Muscle layer of duodenum (tissue), 2 donors: ENCODE measurements around the gene NAA50.

Experiments
- H3K27ac ChIP-seq: one replicate; pipeline ENCODE4 v1.7.0; 2013; ENCODE audit warnings: mild to moderate bottlenecking, low read length
- H3K27me3 ChIP-seq: one replicate; pipeline ENCODE4 v1.7.0; 2013; ENCODE audit warnings: low read depth, mild to moderate bottlenecking, control low read depth, low read length
- H3K36me3 ChIP-seq, 2 donors: one replicate each; pipeline ENCODE4 v1.7.0; 2013; ENCODE audit warnings: low read length in 2 of 2, control low read depth in 1 of 2, mild to moderate bottlenecking in 1 of 2; ENCODE audit not compliant: insufficient read depth in 2 of 2, control insufficient read depth in 1 of 2
- H3K4me1 ChIP-seq, 2 donors: one replicate each; pipeline ENCODE4 v1.7.0; 2013; ENCODE audit warnings: low read length in 2 of 2, mild to moderate bottlenecking in 2 of 2, control low read depth in 1 of 2, moderate library complexity in 1 of 2; ENCODE audit not compliant: insufficient read depth in 2 of 2, control insufficient read depth in 1 of 2
- H3K4me3 ChIP-seq, 2 donors: one replicate each; pipeline ENCODE4 v1.7.0; 2013; ENCODE audit warnings: low read length in 2 of 2, low read depth in 1 of 2, mild to moderate bottlenecking in 1 of 2
- H3K9me3 ChIP-seq, 2 donors: one replicate each; pipeline ENCODE4 v1.7.0; 2013; ENCODE audit warnings: low read length in 2 of 2, control low read depth in 1 of 2, mild to moderate bottlenecking in 1 of 2; ENCODE audit not compliant: control insufficient read depth in 1 of 2
- donor health status: healthy.

NAA50 gene

GRCh38 chr3:113745756-113746547 is at the start of gene NAA50:
Gene NAA50, minus strand, starts transcription at chr3:113746249. Its CDS starts 300 bp downstream, at chr3:113745949.
- peak within 1 kb of the TSS; percentile 100 for H3K27ac ChIP-seq
- H3K4me3 ChIP-seq = peak within 1 kb of the TSS; percentile 98 to 99
- no peaks in the 10 kb centered on the region for H3K9me3 ChIP-seq
- H3K36me3 ChIP-seq = peaks cover 0 to 17% of the 10 kb centered on the region in 2 donors
- H3K27me3 ChIP-seq = no peaks in the 10 kb centered on the region
- peaks cover 12 to 52% of the 10 kb centered on the region in 2 donors for H3K4me1 ChIP-seq

DNA sequence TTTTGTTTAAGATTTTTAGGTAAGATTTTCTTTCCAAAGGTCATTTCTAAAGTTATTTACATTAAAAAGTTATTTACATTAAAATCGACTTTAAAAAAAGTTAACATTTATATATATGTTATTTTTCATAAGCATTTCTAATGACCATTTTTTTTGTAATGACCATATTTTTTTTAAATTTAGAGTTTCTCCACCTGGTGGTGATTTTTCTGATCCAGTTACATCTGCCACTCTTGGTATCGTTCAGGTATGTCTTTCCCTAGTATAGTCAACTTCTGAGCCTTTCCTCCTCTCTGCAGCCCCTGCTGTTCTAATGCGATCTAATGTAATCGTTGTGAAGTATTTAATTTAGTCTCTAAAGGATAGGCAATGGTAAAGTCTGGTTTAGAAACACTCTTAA is 49.6 kb upstream of the NAA50 start:
- Histone ChIP-seq H3K4me3 (no peak overlapping the region), H3K36me3 (peaks cover 33 to 36% of the 10 kb centered on the region in 2 donors), H3K27ac (no peak overlapping the region), H3K27me3 (no peaks in the 10 kb centered on the region), H3K4me1 (no peaks in the 10 kb centered on the region), H3K9me3 (no peaks in the 10 kb centered on the region)

DNA sequence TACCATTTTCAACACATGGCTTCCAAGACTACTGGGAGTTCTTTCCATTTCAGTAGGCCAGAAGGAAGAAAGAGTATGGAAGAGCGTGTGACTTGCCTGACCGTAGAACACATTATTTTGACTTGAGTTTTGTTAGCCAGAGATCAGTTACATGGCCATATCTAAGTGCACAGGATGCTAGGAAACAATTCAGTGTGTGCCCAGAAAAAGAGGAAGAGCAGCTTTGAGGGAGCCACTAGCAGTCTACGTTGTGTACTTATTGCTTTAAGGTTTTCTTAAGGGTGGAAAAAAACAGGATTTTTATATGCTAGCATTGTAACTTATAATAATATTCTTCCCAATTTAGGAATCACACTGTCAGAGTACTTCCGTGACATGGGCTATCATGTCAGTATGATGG is 48.5 kb upstream of the NAA50 start:
- Histone ChIP-seq H3K4me3 (no peak overlapping the region), H3K27me3 (no peaks in the 10 kb centered on the region), H3K36me3 (peaks cover 36 to 37% of the 10 kb centered on the region in 2 donors), H3K9me3 (no peaks in the 10 kb centered on the region), H3K27ac (no peak overlapping the region), H3K4me1 (no peaks in the 10 kb centered on the region)

DNA sequence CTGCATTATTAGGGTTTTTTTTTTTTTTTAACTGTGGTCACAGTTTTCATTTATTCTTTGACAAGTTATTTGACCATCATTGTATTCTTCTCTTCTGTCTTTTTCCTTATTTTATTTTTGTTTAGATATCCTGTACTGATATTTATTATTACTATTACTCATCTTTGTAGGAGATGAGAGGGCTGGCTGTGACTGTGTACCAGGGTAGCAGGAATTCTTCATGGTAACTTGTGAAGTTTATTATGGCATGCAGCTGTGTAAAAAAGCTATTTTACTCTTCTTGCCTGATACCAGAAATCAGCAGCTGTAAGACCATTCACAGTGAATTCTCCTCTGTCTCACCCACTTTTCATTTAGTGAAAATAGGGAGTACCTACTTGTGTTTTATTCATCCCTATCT is 45.3 kb upstream of the NAA50 start:
- H3K36me3 ChIP-seq = peaks cover 25 to 48% of the 10 kb centered on the region in 2 donors
- H3K4me3 ChIP-seq = no peak overlapping the region
- no peaks in the 10 kb centered on the region for H3K4me1 ChIP-seq
- H3K27ac ChIP-seq = no peak overlapping the region
- H3K27me3 ChIP-seq = no peaks in the 10 kb centered on the region
- H3K9me3 ChIP-seq = no peaks in the 10 kb centered on the region

- Histone ChIP-seq H3K36me3 (peaks cover 0 to 25% of the 10 kb centered on the region in 2 donors), H3K4me1 (peaks cover 0 to 8% of the 10 kb centered on the region in 2 donors), H3K27ac (no peak overlapping the region), H3K27me3 (no peaks in the 10 kb centered on the region), H3K4me3 (no peak overlapping the region), H3K9me3 (no peaks in the 10 kb centered on the region)
Observed at GRCh38 chr3:113783980-113784379, 37.9 kb upstream of the NAA50 start.

DNA sequence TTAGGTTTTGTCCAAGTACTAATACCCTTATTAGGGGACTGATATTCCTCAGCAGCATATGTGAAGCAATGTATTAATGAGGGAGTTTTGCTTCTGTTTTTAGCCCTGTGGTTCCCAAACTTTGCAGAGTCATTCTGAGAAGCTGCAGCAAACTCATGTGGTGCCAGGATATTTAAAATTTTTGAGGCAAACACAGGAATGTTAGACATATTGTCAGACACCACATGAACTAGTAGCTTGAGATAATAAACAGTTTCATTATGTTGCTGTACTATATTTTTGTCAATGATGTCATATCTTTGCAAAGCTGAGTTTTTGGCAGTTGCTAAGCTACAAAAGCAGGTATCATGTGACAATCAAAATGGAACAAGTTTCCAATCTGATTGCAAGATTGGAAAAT is 37.4 kb upstream of the NAA50 start:
- Histone ChIP-seq H3K4me1 (peaks cover 0 to 8% of the 10 kb centered on the region in 2 donors), H3K36me3 (peaks cover 0 to 22% of the 10 kb centered on the region in 2 donors), H3K27me3 (no peaks in the 10 kb centered on the region), H3K4me3 (no peak overlapping the region), H3K27ac (no peak overlapping the region), H3K9me3 (no peaks in the 10 kb centered on the region)

DNA sequence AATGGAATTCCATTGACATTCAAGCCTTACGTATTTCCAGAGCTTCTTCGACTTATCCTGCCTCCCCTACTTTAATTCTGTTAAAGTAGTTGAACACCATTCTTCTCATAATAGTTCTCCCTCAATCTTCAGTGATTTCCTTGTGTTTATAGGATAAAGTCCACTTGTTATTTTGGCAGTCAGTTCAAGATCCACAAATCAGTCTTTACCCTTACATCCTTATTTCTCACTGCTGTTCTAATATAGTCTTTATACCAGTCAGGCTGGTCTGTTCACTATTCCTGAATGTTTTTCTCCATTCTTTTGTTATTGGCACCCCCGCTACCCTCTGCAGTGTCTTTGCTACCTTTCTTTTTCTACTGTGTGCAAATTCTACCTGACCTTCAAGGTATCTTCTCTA is 30.5 kb upstream of the NAA50 start:
- Histone ChIP-seq H3K36me3 (peaks cover 0 to 4% of the 10 kb centered on the region in 2 donors), H3K4me1 (no peaks in the 10 kb centered on the region), H3K27me3 (no peaks in the 10 kb centered on the region), H3K27ac (no peak overlapping the region), H3K4me3 (no peak overlapping the region), H3K9me3 (no peaks in the 10 kb centered on the region)

- Histone ChIP-seq H3K4me3 (no peak overlapping the region), H3K27ac (no peak overlapping the region), H3K27me3 (no peaks in the 10 kb centered on the region), H3K9me3 (no peaks in the 10 kb centered on the region), H3K36me3 (peaks cover 0 to 4% of the 10 kb centered on the region in 2 donors), H3K4me1 (no peaks in the 10 kb centered on the region)
Observed at GRCh38 chr3:113775516-113775915, 29.5 kb upstream of the NAA50 start.

DNA sequence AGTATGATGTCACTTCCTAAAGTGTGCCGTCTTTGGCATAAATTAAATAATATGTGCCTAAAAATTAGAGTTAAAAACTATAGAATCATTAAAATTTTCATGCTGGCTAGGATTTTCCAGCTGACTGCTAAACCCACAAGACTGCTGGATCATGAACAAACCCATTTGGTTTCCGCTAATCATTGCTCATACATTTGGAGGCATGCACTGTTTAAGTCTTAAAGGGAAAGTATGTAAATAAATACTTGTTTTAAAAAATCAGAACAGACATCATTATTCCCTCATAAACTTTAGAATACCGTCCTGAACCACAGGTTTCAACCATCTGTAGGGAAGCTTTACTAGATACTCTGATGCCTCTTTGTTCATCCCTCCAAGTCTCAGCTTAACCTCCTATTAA is 27.3 kb upstream of the NAA50 start:
- no peak overlapping the region for H3K4me3 ChIP-seq
- H3K27me3 ChIP-seq = no peaks in the 10 kb centered on the region
- H3K27ac ChIP-seq = no peak overlapping the region

GRCh38 chr3:113771993-113772392 is 25.9 kb upstream of the NAA50 start:
- H3K4me3 ChIP-seq = no peak overlapping the region
- H3K9me3 ChIP-seq = no peaks in the 10 kb centered on the region
- H3K27me3 ChIP-seq = no peaks in the 10 kb centered on the region
- H3K4me1 ChIP-seq = no peaks in the 10 kb centered on the region
- no peaks in the 10 kb centered on the region for H3K36me3 ChIP-seq
- H3K27ac ChIP-seq = no peak overlapping the region

More for the DNA sequence above, 27.3 kb upstream of the NAA50 start:
- no peaks in the 10 kb centered on the region for H3K36me3 ChIP-seq
- H3K9me3 ChIP-seq = no peaks in the 10 kb centered on the region
- H3K4me1 ChIP-seq = no peaks in the 10 kb centered on the region

DNA sequence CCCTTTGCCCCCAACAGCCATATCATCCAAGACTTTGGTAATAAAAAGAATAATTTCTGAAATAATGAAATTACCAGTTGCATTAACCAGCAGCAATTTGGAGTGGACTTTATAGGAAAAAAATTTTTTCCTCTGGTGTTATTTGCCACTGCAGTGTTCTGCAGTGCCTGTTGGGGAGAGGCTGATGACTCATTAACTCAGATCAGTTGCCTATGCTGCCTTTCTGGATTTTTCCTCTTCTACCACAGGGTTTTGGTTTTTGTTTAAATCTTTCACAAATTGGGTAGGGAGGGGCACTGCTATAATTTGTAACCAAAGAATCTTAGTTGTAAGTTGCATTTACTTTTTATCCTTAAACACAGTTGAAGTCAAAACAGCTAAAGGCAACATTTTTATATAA is 23.5 kb upstream of the NAA50 start:
- Histone ChIP-seq H3K9me3 (no peaks in the 10 kb centered on the region), H3K27ac (no peak overlapping the region), H3K4me1 (no peaks in the 10 kb centered on the region), H3K36me3 (peaks cover 0 to 4% of the 10 kb centered on the region in 2 donors), H3K4me3 (no peak overlapping the region), H3K27me3 (no peaks in the 10 kb centered on the region)

DNA sequence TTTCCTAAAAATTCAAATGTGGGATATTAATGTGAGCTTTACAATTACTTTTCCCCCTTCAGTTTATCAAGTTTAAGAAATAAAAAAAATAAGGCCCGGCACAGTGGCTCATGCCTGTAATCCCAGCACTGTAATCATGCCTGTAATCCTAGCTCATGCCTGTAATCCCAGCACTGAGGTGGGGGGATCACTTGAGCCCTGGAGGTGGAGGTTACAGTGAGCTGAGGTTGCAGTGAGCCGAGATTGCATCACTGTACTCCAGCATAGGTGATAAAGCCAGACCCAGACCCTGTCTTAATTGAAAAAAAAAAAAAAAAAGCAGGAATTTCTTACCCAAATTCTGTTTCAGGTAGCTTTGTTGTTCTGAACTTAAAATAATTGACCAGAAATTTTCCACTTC is 18.6 kb upstream of the NAA50 start:
- Histone ChIP-seq H3K36me3 (peaks cover 0 to 4% of the 10 kb centered on the region in 2 donors), H3K9me3 (no peaks in the 10 kb centered on the region)

More for the DNA sequence above, 18.6 kb upstream of the NAA50 start:
- H3K4me1 ChIP-seq = no peaks in the 10 kb centered on the region
- no peaks in the 10 kb centered on the region for H3K27me3 ChIP-seq
- no peak overlapping the region for H3K4me3 ChIP-seq
- no peak overlapping the region for H3K27ac ChIP-seq
